GM19324 (cell line): Measurements from ENCODE around the gene SLC36A2.
"Not testable (repeated sequence)": the region's sequence is repeated elsewhere in the genome, so short reads cannot be mapped to it uniquely, and the experiment has no call there.

Source experiments
- ATAC-seq: cut with Tn5 transposase; IDR thresholded peaks from one replicate; pipeline ENCODE4 v1.9.1; 2021; ENCODE audit warnings: mild to moderate bottlenecking, moderate library complexity; ENCODE audit not compliant: unreplicated experiment, low FRiP score

SLC36A2 gene

GRCh38 chr5:151347369-151347768 is at the start of gene SLC36A2:
Gene SLC36A2 (minus strand): TSS chr5:151347559. CDS start chr5:151347460, 99 bp downstream.
- ATAC-seq, result no peak

GRCh38 chr5:151388960-151389359 is 41.6 kb upstream of the SLC36A2 start:
- ATAC-seq, result no peak

DNA sequence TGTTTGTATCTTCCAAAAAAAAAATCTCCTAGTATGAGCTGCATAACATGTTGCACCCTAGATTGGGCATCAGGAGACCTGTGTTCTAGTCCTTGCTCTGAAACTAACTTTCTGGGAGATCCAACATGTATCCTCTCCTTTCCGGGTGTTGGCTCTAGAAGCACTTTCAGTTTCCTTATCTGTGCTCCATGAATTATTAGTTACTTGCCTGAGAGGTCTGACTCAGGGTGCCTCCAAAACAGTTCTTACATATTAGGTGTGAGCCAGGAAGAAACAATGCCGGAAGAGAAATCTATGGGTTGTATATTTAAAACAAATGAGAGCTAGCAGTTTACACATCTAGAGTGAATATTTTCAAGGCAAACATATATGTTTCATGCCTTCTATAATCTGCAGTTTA is 36.7 kb upstream of the SLC36A2 start:
- ATAC-seq, result no peak

DNA sequence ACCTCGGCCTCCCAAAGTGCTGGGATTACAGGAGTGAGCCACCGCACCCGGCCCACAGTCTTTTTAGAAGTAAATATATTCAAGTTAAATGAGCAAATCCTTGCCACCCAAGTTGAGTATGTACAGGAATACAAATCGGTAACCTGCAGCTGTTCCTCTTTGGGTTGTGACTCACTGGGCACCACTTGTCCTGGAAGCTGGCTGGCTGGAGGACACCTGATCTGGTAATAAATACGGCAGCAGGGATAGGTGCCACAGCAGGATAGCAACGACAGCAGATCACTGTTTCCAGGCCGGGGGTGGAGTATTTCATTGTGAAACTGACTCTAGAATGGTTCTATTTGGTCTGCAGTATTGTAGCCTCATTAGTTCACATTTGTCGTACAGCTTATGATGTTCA is 35.7 kb upstream of the SLC36A2 start:
- no peak for ATAC-seq

- ATAC-seq, result no peak
Observed at GRCh38 chr5:151382576-151382975, 35.2 kb upstream of the SLC36A2 start.

GRCh38 chr5:151381899-151382298 is 34.5 kb upstream of the SLC36A2 start:
- ATAC-seq, result no peak

DNA sequence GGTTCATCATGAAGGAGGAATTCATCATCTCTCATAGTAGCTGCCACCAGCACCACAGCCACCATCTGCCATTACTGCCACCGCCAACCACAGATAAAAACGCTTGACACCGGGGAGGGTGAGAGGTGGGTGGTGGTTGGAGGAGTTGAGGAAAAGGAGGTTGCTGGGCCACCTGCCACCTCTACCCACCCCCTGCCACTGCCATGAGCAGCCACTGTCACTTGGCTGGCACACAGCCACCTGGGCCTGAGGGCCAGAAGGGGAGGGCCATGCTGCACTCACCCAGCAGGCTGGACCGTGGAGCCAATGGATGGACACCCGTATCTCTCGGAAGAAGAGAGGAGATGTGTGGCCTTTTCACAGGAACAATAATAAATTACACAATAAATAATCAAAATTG is 31.3 kb upstream of the SLC36A2 start:
- ATAC-seq, result no peak

- no peak for ATAC-seq
Observed at GRCh38 chr5:151374539-151374938, 27.2 kb upstream of the SLC36A2 start.

- not testable (repeated sequence) for ATAC-seq
Observed at GRCh38 chr5:151367038-151367437, 19.7 kb upstream of the SLC36A2 start.

- ATAC-seq, result no peak
Observed at GRCh38 chr5:151363673-151364072, 16.3 kb upstream of the SLC36A2 start.

- ATAC-seq, result no peak
Observed at GRCh38 chr5:151362970-151363369, 15.6 kb upstream of the SLC36A2 start.

DNA sequence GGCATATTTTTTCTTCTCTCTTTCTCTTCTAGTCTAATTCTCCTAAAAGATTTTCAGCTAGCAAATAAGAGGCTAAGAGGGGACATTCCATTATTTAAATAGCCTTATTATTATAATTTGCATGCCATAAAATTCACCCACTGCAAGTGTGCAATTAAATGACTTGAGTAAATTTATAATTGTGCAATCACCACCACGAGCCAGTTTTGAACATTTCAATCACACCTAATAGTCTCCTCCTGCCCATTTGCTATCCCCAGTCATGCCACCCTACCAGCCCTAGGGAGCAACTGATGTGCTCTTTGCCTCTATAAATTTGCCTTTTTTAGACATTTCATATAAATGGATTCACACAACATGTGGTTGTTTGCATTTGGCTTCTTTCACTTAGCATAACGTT is 12.0 kb upstream of the SLC36A2 start:
- no peak for ATAC-seq

DNA sequence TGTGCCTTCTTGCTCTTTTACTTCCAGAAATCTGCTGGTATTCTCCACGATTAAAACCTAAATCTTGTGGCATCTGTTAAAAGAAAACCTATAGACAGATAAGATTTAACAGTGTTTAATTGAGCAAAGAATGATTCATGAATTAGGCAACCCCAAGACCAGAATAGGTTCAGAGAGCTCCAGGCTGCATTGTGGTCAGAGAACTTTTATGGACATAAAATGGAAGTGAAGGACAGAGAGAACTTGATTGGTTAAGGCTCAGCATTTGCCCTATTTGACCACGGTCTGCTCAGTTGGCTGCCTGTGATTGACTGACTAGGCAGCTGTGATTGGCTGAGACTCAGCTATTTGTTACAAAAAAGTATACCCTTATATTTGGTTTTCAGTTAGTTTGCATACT is 10.4 kb upstream of the SLC36A2 start:
- no peak for ATAC-seq

DNA sequence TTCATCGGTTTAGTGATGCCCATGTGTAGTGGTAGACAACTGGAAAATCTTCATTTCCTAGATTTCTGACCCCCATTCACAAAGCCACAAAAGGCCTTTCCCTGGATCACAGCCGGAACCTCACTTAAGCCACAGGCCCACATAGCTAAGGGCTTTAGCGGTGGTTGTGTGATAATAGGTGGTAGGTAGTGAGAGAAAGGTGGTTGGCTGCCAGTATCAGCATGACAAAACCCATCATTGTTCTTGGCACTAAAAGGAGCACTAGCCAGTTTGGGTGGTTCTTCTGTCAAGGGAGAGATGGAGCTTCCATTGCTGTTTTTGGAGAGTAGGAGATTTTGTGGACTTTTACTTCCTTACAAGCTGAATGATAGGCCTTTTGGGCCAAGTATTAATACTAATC is 9.7 kb upstream of the SLC36A2 start:
- ATAC-seq, result no peak

- ATAC-seq, result no peak
Observed at GRCh38 chr5:151351671-151352070, 4.3 kb upstream of the SLC36A2 start.

DNA sequence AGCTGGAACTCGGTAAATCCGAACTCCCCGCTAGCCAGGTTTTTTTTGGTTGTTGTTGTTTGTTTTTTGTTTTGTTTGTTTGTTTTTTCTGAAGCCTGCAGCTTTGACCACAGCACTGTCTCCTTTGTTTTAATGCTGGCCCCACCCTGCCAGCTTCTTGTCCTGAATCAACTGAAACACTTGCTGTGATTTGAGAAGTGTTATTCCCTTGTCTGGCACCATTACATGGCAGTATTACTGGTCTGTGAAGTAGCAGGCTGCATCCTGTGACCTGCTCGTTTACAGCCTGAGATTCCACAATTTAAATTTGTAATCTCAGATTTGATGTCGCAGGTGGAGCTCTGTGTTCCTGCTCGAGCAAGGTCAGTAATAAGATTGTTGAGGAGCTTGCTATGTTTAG is 1.4 kb upstream of the SLC36A2 start:
- ATAC-seq, result no peak

GRCh38 chr5:151345808-151346478 is 1.4 kb downstream of the SLC36A2 start:
- no peak for ATAC-seq

DNA sequence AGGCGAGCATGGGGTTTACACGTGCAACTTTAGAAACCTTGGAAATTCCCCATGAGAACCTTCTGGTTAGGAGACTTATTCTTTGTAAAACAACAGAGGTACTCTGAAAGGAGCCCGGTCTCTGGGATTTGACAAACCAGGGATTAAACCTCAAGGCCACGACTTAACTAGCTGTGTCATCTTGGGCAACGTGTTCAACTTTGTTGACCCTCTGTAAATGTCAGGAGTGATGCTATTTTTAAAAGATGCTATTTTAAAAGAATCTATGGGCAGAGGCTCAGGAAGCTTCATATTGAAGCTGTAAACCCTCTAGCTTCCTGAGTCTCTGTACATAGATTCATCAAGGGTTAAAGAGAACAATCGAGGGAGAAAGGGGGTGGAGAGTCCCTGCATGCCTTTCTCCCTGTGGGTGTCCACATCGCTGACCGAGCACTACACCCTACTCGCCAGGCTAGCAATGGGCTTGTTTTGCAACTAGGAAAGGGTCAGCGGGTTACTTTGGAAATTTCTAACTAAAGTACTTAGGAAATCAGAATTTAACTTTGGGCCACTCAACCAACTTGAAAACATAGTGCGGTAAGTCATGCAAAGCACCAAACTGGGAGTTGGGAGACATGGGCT is 2.1 kb downstream of the SLC36A2 start:
- ATAC-seq, result no peak

- ATAC-seq, result no peak
Observed at GRCh38 chr5:151344088-151344487, 3.3 kb downstream of the SLC36A2 start.

DNA sequence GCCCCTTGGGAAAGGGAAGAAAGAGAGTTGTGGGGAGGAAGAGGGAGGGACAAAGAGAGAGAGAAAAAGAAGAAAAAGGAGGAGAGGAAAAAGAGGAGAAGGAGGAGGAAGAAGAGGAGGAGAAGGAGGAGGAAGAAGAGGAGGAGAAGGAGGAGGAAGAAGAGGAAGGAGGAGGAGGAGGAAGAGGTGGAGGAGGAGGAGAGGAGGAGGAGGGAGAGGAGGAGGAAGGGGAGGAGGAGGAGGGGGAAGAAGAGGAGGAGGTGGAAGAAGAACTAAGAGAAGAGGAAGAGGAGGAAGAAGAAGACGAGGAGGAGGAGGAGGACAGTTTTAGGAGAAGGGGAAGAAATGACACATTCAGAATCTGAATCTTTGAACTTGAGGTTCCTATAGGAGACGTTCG is 7.4 kb downstream of the SLC36A2 start:
- no peak for ATAC-seq

DNA sequence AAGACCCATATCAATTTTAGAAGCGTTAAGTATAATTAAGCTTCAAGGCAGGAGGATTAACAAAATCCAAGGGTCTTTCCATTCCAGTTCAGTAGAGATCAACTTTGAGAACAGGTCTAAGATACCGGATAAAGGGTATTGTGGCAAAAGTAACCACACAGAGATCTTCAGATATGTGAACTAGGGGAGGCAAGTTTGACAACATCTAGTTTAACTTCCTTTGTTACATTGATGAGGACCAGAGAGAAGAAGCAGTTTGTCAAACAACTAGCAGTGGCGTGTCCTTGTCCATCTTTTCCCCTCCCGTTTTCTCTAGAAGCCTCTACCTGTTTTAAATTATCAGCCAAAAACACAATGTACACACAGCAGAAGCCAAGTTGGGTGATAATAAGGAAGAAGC is 8.6 kb downstream of the SLC36A2 start:
- no peak for ATAC-seq

- ATAC-seq, result no peak
Observed at GRCh38 chr5:151332857-151333256, 14.5 kb downstream of the SLC36A2 start.
